IMR-90 (cell line): ENCODE measurements around the gene CALN1. TPM values are rescaled to one million over a fixed set of nuclear protein-coding genes. Genes with fewer than 3 reads are reported as not detected.

Source experiments
- ATAC-seq: fragments of 200-7000 bp; cut with Tn5 transposase; 2 replicates; pipeline ENCODE4 v1.9.1; 2020; ENCODE audit warnings: low read depth, mild to moderate bottlenecking, moderate library complexity
- BruUV-seq: library from RNA; stranded (reverse); fragments of 400-500 nt; replicated peaks from 2 replicates; lab custom pipeline; 2021; lab: Mats Ljungman, UMichigan
- CTCF ChIA-PET: fragments of 300-600 bp; formaldehyde crosslinking; extraction: SDS; loops from one replicate; lab custom pipeline; 2021; ENCODE audit warnings: antibody characterized with exemption; lab: Yijun Ruan, JAX
- POLR2A ChIA-PET: fragments of 300-600 bp; sonication (Branson Sonifier 250); formaldehyde crosslinking; loops from one replicate; lab custom pipeline; 2022; ENCODE audit warnings: antibody characterized with exemption; ENCODE audit not compliant: unreplicated experiment; lab: Charles Lee
- DNase-seq: peaks from one replicate; pipeline ENCODE4 v3.0.0; 2013
- H2AFZ ChIP-seq: replicated peaks from 2 replicates; pipeline ENCODE3; 2013; ENCODE audit warnings: low read length, mild to moderate bottlenecking; ENCODE audit not compliant: poor library complexity
- H2AK5ac ChIP-seq: 2 replicates; pipeline ENCODE4 v1.6.1; 2013; ENCODE audit warnings: low read depth, low read length, inconsistent platforms
- H2AK9ac ChIP-seq: replicated peaks from 2 replicates; pipeline ENCODE3; 2013; ENCODE audit warnings: mild to moderate bottlenecking, low read depth, low read length, moderate library complexity; ENCODE audit not compliant: poor library complexity
- H2BK120ac ChIP-seq: 2 replicates; pipeline ENCODE4 v1.6.1; 2013; ENCODE audit warnings: low read depth, low read length, inconsistent platforms
- H2BK15ac ChIP-seq: 3 replicates; pipeline ENCODE4 v1.6.1; 2013; ENCODE audit warnings: low read depth, low read length, inconsistent platforms
- H2BK20ac ChIP-seq: 2 replicates; pipeline ENCODE4 v1.6.1; 2013; ENCODE audit warnings: low read depth, mild to moderate bottlenecking, inconsistent platforms, low read length, moderate library complexity
- H2BK5ac ChIP-seq: 2 replicates; pipeline ENCODE4 v1.6.1; 2013; ENCODE audit warnings: mild to moderate bottlenecking, low read depth, low read length, inconsistent platforms; ENCODE audit not compliant: poor library complexity, severe bottlenecking
- H3K14ac ChIP-seq: replicated peaks from 2 replicates; pipeline ENCODE4 v1.6.1; 2013; ENCODE audit warnings: low read depth, low read length, inconsistent platforms
- H3K18ac ChIP-seq: 2 replicates; pipeline ENCODE4 v1.6.1; 2013; ENCODE audit warnings: low read depth, low read length, control low read depth
- H3K23ac ChIP-seq: 2 replicates; pipeline ENCODE4 v1.6.1; 2013; ENCODE audit warnings: low read depth, low read length, inconsistent platforms
- H3K27ac ChIP-seq: 2 replicates; pipeline ENCODE4 v1.5.1; 2013; ENCODE audit warnings: mild to moderate bottlenecking, control low read depth, low read length; ENCODE audit not compliant: insufficient read depth
- H3K27me3 ChIP-seq: 2 replicates; pipeline ENCODE4 v1.6.1; 2013; ENCODE audit warnings: low read length; ENCODE audit not compliant: control insufficient read depth, insufficient read depth
- H3K36me3 ChIP-seq: 2 replicates; pipeline ENCODE4 v1.6.1; 2013; ENCODE audit warnings: low read length, mixed read lengths; ENCODE audit not compliant: control insufficient read depth, insufficient read depth
- H3K4ac ChIP-seq: 2 replicates; pipeline ENCODE4 v1.6.1; 2013; ENCODE audit warnings: low read depth, low read length, inconsistent platforms
- H3K4me1 ChIP-seq: 2 replicates; pipeline ENCODE4 v1.6.1; 2013; ENCODE audit warnings: low read length, mixed read lengths; ENCODE audit not compliant: control insufficient read depth, insufficient read depth
- H3K4me2 ChIP-seq: 2 replicates; pipeline ENCODE4 v1.6.1; 2013; ENCODE audit warnings: low read depth, mild to moderate bottlenecking, control low read depth, low read length, moderate library complexity
- H3K4me3 ChIP-seq: 2 replicates; pipeline ENCODE4 v1.5.1; 2013; ENCODE audit warnings: low read depth, mild to moderate bottlenecking, control low read depth, low read length, moderate library complexity; ENCODE audit not compliant: insufficient read depth
- H3K56ac ChIP-seq: 2 replicates; pipeline ENCODE4 v1.6.1; 2013; ENCODE audit warnings: low read length, inconsistent platforms; ENCODE audit not compliant: insufficient read depth; ENCODE audit errors: extremely low read depth
- H3K79me1 ChIP-seq, 2 experiments: 2 replicates each; pipeline ENCODE4 v1.6.1; 2013; ENCODE audit warnings: low read length in 2 of 2, inconsistent platforms in 1 of 2, low read depth in 1 of 2
- H3K9ac ChIP-seq: 2 replicates; pipeline ENCODE4 v1.6.1; 2013; ENCODE audit warnings: low read depth, low read length, control low read depth
- H3K9me1 ChIP-seq: 2 replicates; pipeline ENCODE4 v1.6.1; 2013; ENCODE audit warnings: low read length, inconsistent platforms; ENCODE audit not compliant: insufficient read depth
- H3K9me3 ChIP-seq: 2 replicates; pipeline ENCODE4 v1.6.1; 2013; ENCODE audit warnings: low read length; ENCODE audit not compliant: control insufficient read depth, insufficient read depth
- H4K20me1 ChIP-seq: 2 replicates; pipeline ENCODE4 v1.6.1; 2013; ENCODE audit warnings: low read length, inconsistent platforms; ENCODE audit not compliant: insufficient read depth
- H4K5ac ChIP-seq: 2 replicates; pipeline ENCODE4 v1.6.1; 2013; ENCODE audit warnings: mild to moderate bottlenecking, low read depth, low read length, control low read depth
- H4K8ac ChIP-seq, 2 experiments: 2 replicates each; pipeline ENCODE4 v1.6.1; 2013; ENCODE audit warnings: low read depth in 2 of 2, low read length in 2 of 2, control low read depth in 1 of 2, inconsistent platforms in 1 of 2
- H4K91ac ChIP-seq: 2 replicates; pipeline ENCODE4 v1.6.1; 2013; ENCODE audit warnings: low read depth, low read length, inconsistent platforms; ENCODE audit not compliant: insufficient read depth
- BHLHE40 ChIP-seq: fragments of 150-350 bp; IDR thresholded peaks from 2 replicates; pipeline ENCODE4 v1.6.1; 2016; ENCODE audit warnings: mild to moderate bottlenecking, low read depth, low read length
- CEBPB ChIP-seq: IDR thresholded peaks from 2 replicates; pipeline ENCODE4 v1.6.1; 2012; ENCODE audit warnings: low read depth, low read length, improper control_type of control experiment
- CHD1 ChIP-seq: IDR thresholded peaks from 2 replicates; pipeline ENCODE4 v1.6.1; 2012; ENCODE audit warnings: low read depth, low read length, improper control_type of control experiment
- CTCF ChIP-seq: conservative IDR thresholded peaks from 2 replicates; pipeline ENCODE4 v1.5.1; 2012; ENCODE audit warnings: mild to moderate bottlenecking, low read depth, low read length, improper control_type of control experiment
- FOS ChIP-seq: fragments of 150-350 bp; IDR thresholded peaks from 2 replicates; pipeline ENCODE4 v1.6.1; 2016; ENCODE audit warnings: low read depth, low read length
- MAFK ChIP-seq: IDR thresholded peaks from 2 replicates; pipeline ENCODE4 v1.6.1; 2012; ENCODE audit warnings: low read depth, low read length, improper control_type of control experiment
- MAZ ChIP-seq: IDR thresholded peaks from 2 replicates; pipeline ENCODE4 v1.6.1; 2012; ENCODE audit warnings: low read depth, mild to moderate bottlenecking, low read length, improper control_type of control experiment, moderate library complexity, borderline replicate concordance
- MXI1 ChIP-seq: IDR thresholded peaks from 2 replicates; pipeline ENCODE4 v1.6.1; 2012; ENCODE audit warnings: low read depth, mild to moderate bottlenecking, low read length, moderate library complexity, borderline replicate concordance
- NFE2L2 ChIP-seq: fragments of 150-350 bp; IDR thresholded peaks from 2 replicates; pipeline ENCODE4 v1.6.1; 2016; ENCODE audit warnings: low read depth, mild to moderate bottlenecking, low read length
- RAD21 ChIP-seq: IDR thresholded peaks from 2 replicates; pipeline ENCODE4 v1.6.1; 2012; ENCODE audit warnings: low read length, improper control_type of control experiment
- RCOR1 ChIP-seq: IDR thresholded peaks from 2 replicates; pipeline ENCODE4 v1.6.1; 2012; ENCODE audit warnings: mild to moderate bottlenecking, low read length, improper control_type of control experiment; ENCODE audit not compliant: insufficient replicate concordance
- RFX5 ChIP-seq: IDR thresholded peaks from 2 replicates; pipeline ENCODE4 v1.8.0; 2012; ENCODE audit warnings: low read depth, mild to moderate bottlenecking, low read length, moderate library complexity
- SMC3 ChIP-seq: fragments of 150-350 bp; IDR thresholded peaks from 2 replicates; pipeline ENCODE4 v1.6.1; 2016; ENCODE audit warnings: low read depth, mild to moderate bottlenecking, antibody characterized with exemption, low read length, moderate library complexity
- WGBS, 2 experiments: methylation state at CpG; one replicate each; pipeline versions ENCODE4 v1.1.5 to v1.1.7; 2013; ENCODE audit warnings: missing lambda C conversion rate in 2 of 2; ENCODE audit not compliant: insufficient read length in 1 of 2; ENCODE audit errors: extremely low coverage in 2 of 2; 5-methylcytosine and 5-hydroxymethylcytosine counted together
- dilution Hi-C: fragments of 300-500 bp; cut with HindIII; formaldehyde crosslinking; loops from one replicate; pipeline ENCODE4 v1.14.3; 2018; ENCODE audit warnings: low sequenced_read_pairs; ENCODE audit not compliant: unreplicated experiment
- in situ Hi-C: fragments of 300-500 bp; cut with MboI; formaldehyde crosslinking; loops from 3 replicates; pipeline ENCODE4 v1.14.3; 2019; ENCODE audit warnings: low sequenced_read_pairs, inconsistent platforms, mixed read lengths
- intact Hi-C: fragments of 100-400 bp; cut with micrococcal nuclease; formaldehyde crosslinking; loops from 2 replicates; pipeline ENCODE4 v1.10.0; 2022
- polyA plus RNA-seq, 3 experiments: library from polyadenylated mRNA; depleted of rRNA; stranded (reverse); fragments of >200 nt; gene quantifications; 2 replicates each; pipeline ENCODE4 v1.2.3, GENCODE V29; 2012; ENCODE audit warnings: low replicate concordance in 1 of 3
- total RNA-seq: library from RNA; depleted of rRNA; stranded (reverse); fragments of >200 nt; gene quantifications from 2 replicates; pipeline ENCODE4 v1.2.3, GENCODE V29; 2012
- TF ChIP-seq, protein P1 (sequence below): fragments of 150-350 bp; IDR thresholded peaks from 2 replicates; pipeline ENCODE4 v1.6.1; 2016; ENCODE audit warnings: low read depth, mild to moderate bottlenecking, low read length, moderate library complexity, borderline replicate concordance
- TF ChIP-seq, protein P2 (sequence below): fragments of 150-350 bp; IDR thresholded peaks from 2 replicates; pipeline ENCODE4 v1.6.1; 2017; ENCODE audit warnings: mild to moderate bottlenecking, antibody characterized with exemption, low read length, low read depth

CALN1 gene
- total and polyA plus RNA-seq, 2 of the 4 experiments (the other 2 are of a cell fraction), result not detected

- Histone ChIP-seq H4K8ac (no peak overlapping the region), H3K56ac (no peak overlapping the region), H3K9ac (no peak overlapping the region), H4K5ac (no peak overlapping the region), H3K36me3 (no peaks in the 10 kb centered on the region), H3K9me1 (no peaks in the 10 kb centered on the region), H4K20me1 (no peaks in the 10 kb centered on the region), H3K4me3 (no peak overlapping the region), H3K79me1 (no peaks in the 10 kb centered on the region), H3K4me2 (no peak overlapping the region), H3K27ac (no peak overlapping the region), H3K23ac (no peak overlapping the region), H3K9me3 (peaks cover 16% of the 10 kb centered on the region), H3K4me1 (no peaks in the 10 kb centered on the region), H2BK120ac (no peak overlapping the region), H2AFZ (no peak overlapping the region), H4K91ac (no peak overlapping the region), H3K14ac (no peak overlapping the region), H3K18ac (no peak overlapping the region), H2BK20ac (no peak overlapping the region), H2BK15ac (no peak overlapping the region), H3K4ac (no peak overlapping the region), H2BK5ac (no peak overlapping the region), H2AK5ac (no peak overlapping the region), H2AK9ac (no peak overlapping the region), H3K27me3 (no peaks in the 10 kb centered on the region)
- ChIA-PET POLR2A (no interaction called here), CTCF (no interaction called here)
- dilution Hi-C loops (no loop called here), intact Hi-C loops (no loop called here), in situ Hi-C loops (no loop called here)
- no TSS peak for BruUV-seq
- DNase-seq (no peak), ATAC-seq (no peak)
- WGBS, 2 experiments, result no CpG with 5 or more reads among the region's 10 CpGs
- TF ChIP-seq MAZ, result no peak
- TF ChIP-seq RFX5, result no peak
- TF ChIP-seq, protein P1, sequence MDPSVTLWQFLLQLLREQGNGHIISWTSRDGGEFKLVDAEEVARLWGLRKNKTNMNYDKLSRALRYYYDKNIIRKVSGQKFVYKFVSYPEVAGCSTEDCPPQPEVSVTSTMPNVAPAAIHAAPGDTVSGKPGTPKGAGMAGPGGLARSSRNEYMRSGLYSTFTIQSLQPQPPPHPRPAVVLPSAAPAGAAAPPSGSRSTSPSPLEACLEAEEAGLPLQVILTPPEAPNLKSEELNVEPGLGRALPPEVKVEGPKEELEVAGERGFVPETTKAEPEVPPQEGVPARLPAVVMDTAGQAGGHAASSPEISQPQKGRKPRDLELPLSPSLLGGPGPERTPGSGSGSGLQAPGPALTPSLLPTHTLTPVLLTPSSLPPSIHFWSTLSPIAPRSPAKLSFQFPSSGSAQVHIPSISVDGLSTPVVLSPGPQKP, result no peak
- TF ChIP-seq CEBPB, result no peak
- TF ChIP-seq NFE2L2, result no peak
- no peak for TF ChIP-seq MAFK
- TF ChIP-seq BHLHE40, result no peak
- no peak for TF ChIP-seq RAD21
- TF ChIP-seq MXI1, result no peak
- TF ChIP-seq CTCF, result no peak
- no peak for TF ChIP-seq RCOR1
- TF ChIP-seq FOS, result no peak
- no peak for TF ChIP-seq CHD1
- TF ChIP-seq, protein P2, sequence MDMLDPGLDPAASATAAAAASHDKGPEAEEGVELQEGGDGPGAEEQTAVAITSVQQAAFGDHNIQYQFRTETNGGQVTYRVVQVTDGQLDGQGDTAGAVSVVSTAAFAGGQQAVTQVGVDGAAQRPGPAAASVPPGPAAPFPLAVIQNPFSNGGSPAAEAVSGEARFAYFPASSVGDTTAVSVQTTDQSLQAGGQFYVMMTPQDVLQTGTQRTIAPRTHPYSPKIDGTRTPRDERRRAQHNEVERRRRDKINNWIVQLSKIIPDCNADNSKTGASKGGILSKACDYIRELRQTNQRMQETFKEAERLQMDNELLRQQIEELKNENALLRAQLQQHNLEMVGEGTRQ, result no peak
- no peak for TF ChIP-seq SMC3
Observed at GRCh38 chr7:72244826-72245398, 167.2 kb downstream of the CALN1 start.
